ENCODE data around the gene SYT8.

The SYT8 gene

DNA sequence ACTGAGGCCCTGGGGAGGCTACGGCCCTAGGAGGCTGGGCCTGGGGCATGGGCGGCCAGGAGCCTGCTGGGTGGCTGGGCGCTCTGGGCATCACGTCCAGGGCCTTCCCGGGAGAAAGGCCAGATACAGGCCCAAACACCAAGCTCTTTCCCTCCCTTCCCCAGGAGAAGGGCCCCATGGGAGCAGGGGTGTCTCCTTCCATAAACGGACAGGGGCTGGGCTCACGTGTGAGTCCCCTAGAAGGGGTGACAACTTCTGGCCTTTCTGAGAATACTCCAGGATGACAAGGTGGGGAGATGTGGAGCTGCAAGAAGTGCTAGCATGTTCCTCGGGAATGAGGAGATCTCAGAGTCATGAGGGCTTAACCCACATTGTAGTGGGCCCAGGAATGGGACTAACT is 19.5 kb upstream of the SYT8 start:
- no peak for TF ChIP-seq CTCF (IDR thresholded peaks at IDR 0.05)
- Histone ChIP-seq H3K4me1 (ENCODE audit: control insufficient read depth in 1 of 2, insufficient read depth in 1 of 2, low read depth in 1 of 2, low read length in 1 of 2) (peaks cover 58 to 65% of the 10 kb centered on the region in 2 experiments), H3K36me3 (no peaks in the 10 kb centered on the region), H3K4me3 (ENCODE audit: low read depth in 1 of 2, low read length in 1 of 2) (no peak overlapping the region), H3K9me3 (no peaks in the 10 kb centered on the region), H3K27ac (no peak overlapping the region), H3K27me3 (no peaks in the 10 kb centered on the region)

DNA sequence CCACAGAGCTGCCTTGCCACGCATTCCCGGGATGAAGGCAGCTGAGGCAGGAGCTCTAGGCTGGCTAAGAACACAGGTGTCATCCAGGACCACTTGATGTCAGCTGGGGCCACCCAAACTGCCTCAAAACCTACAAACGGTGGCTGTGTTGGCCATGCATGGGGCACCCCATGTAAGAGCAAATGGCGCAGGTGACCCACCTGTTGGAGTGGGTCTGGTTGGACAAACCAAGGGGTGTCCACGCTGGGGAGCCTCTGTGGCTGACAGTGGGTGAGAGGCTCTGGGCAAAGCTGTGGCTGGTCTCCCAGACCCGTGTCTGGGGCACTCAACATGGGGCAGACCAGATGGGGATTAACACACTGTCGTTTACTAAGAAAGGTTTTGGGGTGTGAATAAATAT is 19.0 kb upstream of the SYT8 start:
- Histone ChIP-seq H3K27me3 (no peaks in the 10 kb centered on the region), H3K9me3 (no peaks in the 10 kb centered on the region), H3K4me3 (ENCODE audit: low read depth in 1 of 2, low read length in 1 of 2) (no peak overlapping the region), H3K36me3 (no peaks in the 10 kb centered on the region), H3K27ac (no peak overlapping the region), H3K4me1 (ENCODE audit: control insufficient read depth in 1 of 2, insufficient read depth in 1 of 2, low read depth in 1 of 2, low read length in 1 of 2) (peaks cover 54 to 61% of the 10 kb centered on the region in 2 experiments)
- TF ChIP-seq CTCF (IDR thresholded peaks at IDR 0.05) = no peak

- H3K4me1 ChIP-seq (ENCODE audit: control insufficient read depth in 1 of 2, insufficient read depth in 1 of 2, low read depth in 1 of 2, low read length in 1 of 2) = peaks cover 41 to 49% of the 10 kb centered on the region in 2 experiments
- TF ChIP-seq CTCF (IDR thresholded peaks at IDR 0.05) = no peak
- H3K36me3 ChIP-seq = no peaks in the 10 kb centered on the region
- H3K27ac ChIP-seq = no peak overlapping the region
- H3K4me3 ChIP-seq (ENCODE audit: low read depth in 1 of 2, low read length in 1 of 2) = no peak overlapping the region
- no peaks in the 10 kb centered on the region for H3K27me3 ChIP-seq
- no peaks in the 10 kb centered on the region for H3K9me3 ChIP-seq
Observed at GRCh38 chr11:1817000-1817399, 17.8 kb upstream of the SYT8 start.

- no peaks in the 10 kb centered on the region for H3K27me3 ChIP-seq
- no peaks in the 10 kb centered on the region for H3K36me3 ChIP-seq
- peak overlapping the region; percentile 46 for H3K27ac ChIP-seq
- peaks cover 36 to 43% of the 10 kb centered on the region in 2 experiments for H3K4me1 ChIP-seq (ENCODE audit: control insufficient read depth in 1 of 2, insufficient read depth in 1 of 2, low read depth in 1 of 2, low read length in 1 of 2)
- no peak overlapping the region for H3K4me3 ChIP-seq (ENCODE audit: low read depth in 1 of 2, low read length in 1 of 2)
- H3K9me3 ChIP-seq = no peaks in the 10 kb centered on the region
- no peak for TF ChIP-seq CTCF (IDR thresholded peaks at IDR 0.05)
Observed at GRCh38 chr11:1817511-1817910, 17.3 kb upstream of the SYT8 start.

DNA sequence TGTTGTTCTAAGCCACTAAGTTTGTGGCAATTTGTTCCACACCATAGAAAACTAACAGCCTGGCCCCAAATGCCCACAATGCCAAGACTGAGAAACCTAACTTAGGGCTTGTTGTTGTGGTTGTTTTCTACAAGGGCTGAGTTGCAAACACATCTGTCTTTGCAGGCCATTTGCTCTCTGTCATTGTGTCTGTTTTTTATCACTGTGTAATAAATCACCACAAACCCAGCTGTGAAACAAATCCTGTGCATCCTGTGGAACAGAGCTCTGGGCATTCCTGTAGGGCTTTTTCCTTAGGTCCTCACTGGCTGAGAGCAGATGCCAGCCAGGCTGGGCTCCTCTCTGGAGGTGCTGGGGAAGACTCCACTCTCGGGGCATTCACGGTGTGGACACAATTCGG is 15.7 kb upstream of the SYT8 start:
- Histone ChIP-seq H3K27ac (no peak overlapping the region), H3K9me3 (no peaks in the 10 kb centered on the region), H3K4me1 (ENCODE audit: control insufficient read depth in 1 of 2, insufficient read depth in 1 of 2, low read depth in 1 of 2, low read length in 1 of 2) (peaks cover 24 to 33% of the 10 kb centered on the region in 2 experiments), H3K4me3 (ENCODE audit: low read depth in 1 of 2, low read length in 1 of 2) (no peak overlapping the region), H3K36me3 (no peaks in the 10 kb centered on the region), H3K27me3 (no peaks in the 10 kb centered on the region)
- TF ChIP-seq CTCF (IDR thresholded peaks at IDR 0.05) = no peak
